GM15510 (cell line): ENCODE measurements around the gene WIPF3.

Experiments
- POLR2A ChIP-seq: IDR thresholded peaks from 3 replicates; pipeline ENCODE4 v1.6.1; 2011; ENCODE audit warnings: borderline replicate concordance; ENCODE audit not compliant: insufficient read length; ENCODE audit errors: extremely low read depth

The WIPF3 gene

DNA sequence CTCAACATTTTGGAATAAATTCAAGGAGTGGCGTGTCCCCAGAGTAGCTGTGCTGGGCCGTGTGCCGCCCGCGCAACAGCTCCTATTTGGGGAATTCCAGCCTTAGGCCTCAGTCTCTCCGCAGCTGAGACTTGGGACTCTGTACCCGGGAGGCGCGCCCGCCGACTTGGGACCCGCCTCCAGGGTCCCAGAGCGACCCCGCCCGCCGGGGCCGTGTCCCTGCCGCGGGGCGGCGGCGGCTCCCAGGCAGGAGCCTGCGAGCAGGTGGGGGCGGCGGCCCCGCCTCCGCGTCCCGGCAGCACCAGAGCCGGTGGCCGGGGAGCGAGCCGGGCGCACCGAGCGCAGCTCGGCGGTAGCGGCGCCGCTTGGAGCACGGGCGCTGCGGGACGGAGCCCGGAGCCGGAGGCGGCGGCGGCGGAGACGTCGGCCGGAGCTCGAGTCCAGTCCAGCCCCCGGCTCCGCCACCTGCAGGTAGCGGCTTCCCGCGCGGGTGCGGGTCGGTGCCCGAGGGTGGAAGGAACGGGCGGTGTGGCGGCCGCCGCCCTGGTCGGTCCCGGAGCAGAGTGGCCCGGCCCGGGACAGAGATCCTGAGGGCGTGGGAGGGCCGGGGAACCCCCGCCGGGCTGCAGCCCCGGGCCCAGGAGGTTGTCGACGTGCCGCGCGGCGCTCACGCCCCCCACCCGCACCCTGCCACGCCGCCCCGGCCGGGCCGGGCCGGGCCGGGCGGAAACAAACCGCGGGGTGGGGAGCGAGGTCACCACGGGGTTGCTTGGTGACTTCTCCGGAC lies at the start of gene WIPF3:
Gene WIPF3, plus strand, starts transcription at position 301 of the 787 bp plus-strand sequence. CDS start 28,217 bp downstream, outside the sequence.
- TF ChIP-seq POLR2A: no peak

DNA sequence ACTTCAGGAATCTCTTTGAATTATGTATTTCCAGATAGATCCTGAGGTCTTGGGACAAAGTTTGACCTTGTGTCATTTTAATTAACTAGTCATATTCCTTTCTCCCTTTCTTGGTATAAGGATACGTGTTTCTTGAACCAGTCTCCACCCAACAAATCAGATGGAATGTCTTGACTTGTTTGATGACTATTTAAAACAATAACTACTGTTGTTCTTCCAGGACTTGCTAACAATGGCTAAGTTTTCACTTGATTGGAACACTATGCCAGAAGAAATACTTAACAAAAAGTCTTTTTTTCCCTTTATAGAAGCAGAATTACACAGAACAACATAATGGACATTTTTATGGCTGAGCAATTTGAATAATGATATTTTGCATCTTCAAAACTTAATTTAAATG lies 43.0 kb upstream of the WIPF3 start:
- no peak for TF ChIP-seq POLR2A

DNA sequence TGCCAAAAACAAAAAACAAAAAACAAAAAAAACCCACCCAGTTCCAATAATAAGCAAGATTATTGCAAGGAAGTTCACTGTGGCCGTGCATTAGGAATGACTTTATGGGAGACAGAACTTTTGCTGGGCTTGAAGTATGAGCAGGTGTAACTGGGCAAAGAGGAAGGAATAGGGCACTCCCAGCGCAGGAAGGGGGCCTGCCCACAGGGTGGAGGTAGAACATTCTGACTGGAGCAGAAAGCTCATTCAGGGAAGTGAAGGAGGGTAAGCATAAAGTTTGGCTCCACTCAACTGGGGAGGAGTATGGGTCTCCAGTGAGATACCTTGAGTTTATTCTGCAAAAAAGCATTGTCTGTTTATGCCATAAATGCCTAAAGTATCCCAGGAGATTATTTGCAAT lies 42.1 kb upstream of the WIPF3 start:
- no peak for TF ChIP-seq POLR2A

- TF ChIP-seq POLR2A: no peak
These were observed 40.8 kb upstream of the WIPF3 start for GRCh38 chr7:29765490-29765889.

DNA sequence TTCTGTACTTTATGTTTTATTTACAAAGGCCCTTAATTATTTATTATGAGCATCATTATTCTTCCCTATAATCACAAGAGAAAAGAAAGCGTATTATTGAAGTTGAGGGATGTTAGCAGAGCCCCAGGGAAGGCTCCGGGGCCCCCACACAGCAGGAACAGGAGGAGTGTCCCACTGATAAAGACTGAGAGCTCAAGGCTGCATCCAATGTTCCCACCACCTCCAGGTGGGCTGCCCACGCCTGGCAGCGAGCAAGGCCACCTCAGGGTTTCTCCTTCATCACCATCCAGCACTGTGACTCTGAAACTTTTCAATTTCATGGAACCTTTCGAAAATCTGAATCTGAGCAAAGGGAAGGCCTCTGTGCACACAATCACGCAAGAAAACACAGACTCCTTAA lies 35.9 kb upstream of the WIPF3 start:
- no peak for TF ChIP-seq POLR2A

DNA sequence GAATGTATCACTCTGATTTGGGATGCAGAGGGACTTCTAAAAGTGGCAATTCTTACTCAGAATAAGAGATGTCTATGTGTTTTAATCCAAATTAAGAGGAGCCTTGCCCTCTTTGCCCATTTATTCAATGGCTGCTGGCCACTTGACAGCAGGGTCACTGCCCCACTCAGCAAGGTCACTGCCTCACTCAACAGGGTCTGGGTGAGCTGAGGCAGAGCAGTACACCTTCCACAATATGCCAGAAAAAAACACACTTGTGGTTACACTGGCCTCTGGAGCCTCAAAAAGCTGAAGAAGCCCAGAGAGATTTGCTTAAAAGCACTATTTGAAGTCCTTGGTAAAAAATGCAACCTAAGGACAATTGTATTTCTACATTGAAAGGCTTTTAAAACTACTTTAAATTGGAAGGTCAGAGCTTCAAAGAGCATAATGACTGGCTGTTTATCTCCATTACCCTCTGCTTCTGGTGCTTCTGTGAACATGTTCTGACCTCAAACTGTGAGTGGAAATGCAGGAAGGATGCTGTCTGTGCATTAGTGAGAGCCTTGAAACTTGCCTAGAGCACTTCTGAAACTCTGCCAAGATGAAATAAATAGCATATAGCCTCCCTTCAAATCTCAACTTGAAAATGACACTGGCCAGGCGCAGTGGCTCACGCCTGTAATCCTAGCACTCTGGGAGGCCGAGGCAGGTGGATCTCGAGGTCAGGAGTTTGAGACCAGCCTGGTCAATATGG lies 35.1 kb upstream of the WIPF3 start:
- TF ChIP-seq POLR2A: no peak

DNA sequence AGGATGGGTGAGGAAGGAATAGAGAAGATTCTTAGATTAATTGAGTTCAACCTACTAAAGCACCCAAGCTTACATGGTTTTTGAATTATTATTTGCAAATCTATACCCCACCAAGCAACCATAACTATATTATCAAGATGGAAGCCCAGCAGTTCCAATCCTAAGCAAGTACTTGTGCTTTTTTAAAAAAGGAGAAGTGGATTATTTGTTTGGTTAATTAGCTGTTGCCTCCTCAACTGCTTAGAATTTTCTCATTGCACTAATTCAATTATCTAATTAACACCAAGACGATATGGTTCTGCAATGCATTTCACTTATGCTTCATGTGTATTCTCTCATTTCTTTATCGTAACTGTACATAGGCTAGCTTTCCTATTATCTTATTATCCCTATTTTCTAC lies 27.3 kb upstream of the WIPF3 start:
- no peak for TF ChIP-seq POLR2A

GRCh38 chr7:29780346-29780745 lies 26.0 kb upstream of the WIPF3 start:
- TF ChIP-seq POLR2A: no peak

DNA sequence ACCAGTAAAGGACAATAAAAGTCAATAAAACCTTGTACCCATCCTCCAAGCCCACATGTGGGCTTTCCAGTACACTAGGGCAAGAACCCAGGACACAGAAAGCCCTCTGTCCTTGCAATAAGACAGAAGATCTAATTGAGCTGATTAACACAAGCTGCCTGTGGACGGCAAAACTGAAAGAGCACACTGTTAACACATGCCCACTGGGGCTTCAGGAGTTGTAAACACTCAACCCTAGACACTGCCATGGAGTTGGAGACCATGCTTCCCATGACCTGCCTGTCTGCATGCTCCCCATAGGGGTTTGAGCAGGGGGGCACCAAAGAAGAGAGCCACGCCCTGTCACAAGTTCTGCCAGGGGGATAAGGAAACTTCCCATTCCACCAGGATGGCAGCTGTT lies 22.6 kb upstream of the WIPF3 start:
- TF ChIP-seq POLR2A: no peak

DNA sequence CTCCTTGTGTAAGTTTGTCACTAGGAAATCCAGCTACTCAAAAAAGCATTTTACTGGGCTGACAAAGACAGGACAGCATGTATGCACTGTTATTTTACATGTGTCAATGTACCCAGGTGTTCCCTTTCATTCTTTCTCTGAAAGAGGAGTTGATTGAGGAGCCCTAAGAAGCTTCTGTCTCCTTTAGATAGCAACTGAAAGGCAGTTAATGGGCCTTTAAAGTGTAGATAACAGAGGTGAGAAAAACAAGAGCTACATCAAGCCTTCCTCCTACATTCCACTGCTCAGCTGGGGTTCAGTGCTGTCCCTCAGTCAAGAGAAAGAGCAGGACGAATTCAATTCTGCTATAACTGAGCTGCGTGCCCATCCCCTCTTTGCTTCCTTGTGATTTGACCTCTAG lies 12.8 kb upstream of the WIPF3 start:
- TF ChIP-seq POLR2A: no peak

DNA sequence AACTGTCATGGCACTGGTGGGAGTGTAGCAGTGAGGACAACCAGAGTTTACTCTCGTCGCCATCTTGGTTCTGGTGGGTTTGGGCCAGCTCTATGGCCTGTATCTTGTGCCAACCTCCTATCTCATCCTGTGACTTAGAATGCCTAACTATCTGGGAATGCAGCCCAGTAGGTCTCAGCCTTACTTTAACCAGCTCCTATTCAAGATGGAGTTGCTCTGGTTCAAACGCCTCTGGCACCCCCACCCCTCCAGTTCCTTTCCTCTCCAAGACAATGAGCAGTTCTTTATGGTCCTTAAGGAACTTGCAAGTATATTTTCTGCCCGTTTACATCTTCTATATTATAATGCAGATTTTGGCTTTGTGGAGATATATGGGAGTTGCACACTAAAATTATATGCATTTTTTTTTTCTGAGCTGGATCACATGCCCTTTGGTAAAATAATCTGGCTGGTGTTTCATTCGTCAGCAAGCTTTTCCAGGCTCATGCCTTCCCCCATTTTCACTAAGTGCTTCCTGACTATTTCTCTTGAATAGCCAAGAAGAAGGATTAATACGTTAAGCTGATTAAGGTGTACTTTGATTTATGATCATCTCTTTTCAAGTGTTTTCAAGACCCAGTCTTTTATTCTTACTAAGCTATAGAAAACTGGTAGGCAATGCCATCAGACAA lies 11.2 kb upstream of the WIPF3 start:
- TF ChIP-seq POLR2A: no peak

DNA sequence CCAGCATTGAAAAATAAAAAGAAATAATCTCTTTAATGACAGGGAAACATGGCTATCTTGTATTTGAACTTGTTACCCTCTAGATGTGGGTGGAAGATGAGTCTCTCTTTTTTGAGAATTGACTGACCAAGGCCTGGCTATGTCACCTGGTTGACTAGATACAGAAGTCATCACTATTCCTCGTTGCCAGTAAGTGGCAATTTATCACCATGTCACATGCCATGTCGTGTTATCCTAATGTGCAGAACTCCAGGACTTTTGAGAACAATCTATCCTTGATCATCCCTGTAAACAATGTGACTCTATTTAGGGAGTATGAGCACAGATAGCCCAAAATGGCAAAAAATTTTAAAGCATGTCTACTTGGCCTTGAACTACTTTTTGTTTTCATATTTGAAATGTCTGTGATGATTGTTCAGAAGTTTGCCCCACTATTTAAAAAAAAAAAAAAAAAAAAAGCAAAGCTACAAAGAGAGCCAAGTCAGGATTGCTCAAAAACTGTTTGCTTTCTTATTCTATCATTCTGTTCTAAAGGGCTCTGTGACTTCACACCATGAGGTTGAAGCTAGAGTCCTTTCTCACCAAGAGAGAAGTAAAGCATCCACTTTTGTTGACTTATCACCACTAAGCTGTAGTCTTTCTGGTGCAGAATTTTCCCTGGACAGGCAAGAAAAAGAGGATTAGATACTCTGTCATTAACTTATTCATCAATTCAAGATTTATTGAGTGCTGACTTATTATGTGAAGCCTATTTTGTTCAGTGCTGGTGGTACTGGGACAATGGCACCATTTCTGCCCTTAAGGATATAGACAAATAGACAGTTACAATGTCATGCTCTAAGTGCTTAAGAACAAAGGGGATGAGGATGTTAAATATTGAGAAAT lies 10.4 kb upstream of the WIPF3 start:
- TF ChIP-seq POLR2A: no peak

GRCh38 chr7:29797112-29797944 lies 9.0 kb upstream of the WIPF3 start:
- no peak for TF ChIP-seq POLR2A

- no peak for TF ChIP-seq POLR2A
These were observed 7.9 kb upstream of the WIPF3 start for GRCh38 chr7:29798422-29798821.
